Osteoblast (primary cell): Measurements from ENCODE around the gene CCSER2. TPM values are rescaled to one million over a fixed set of nuclear protein-coding genes. Genes with fewer than 3 reads are reported as not detected.
"Not testable (repeated sequence)": the region's sequence is repeated elsewhere in the genome, so short reads cannot be mapped to it uniquely, and the experiment has no call there.

Experiments used
- DNase-seq: peaks from one replicate; pipeline ENCODE4 v3.0.0; 2011; ENCODE audit warnings: low spot score, mixed read lengths; ENCODE audit not compliant: insufficient read length; ENCODE audit errors: missing footprints
- H2AFZ ChIP-seq: 2 replicates; pipeline ENCODE4 v1.6.0; 2011; ENCODE audit warnings: mild to moderate bottlenecking, low read length
- H3K27ac ChIP-seq: 2 replicates; pipeline ENCODE4 v1.5.1; 2011; ENCODE audit warnings: mild to moderate bottlenecking, low read depth, low read length, moderate library complexity
- H3K27me3 ChIP-seq: 2 replicates; pipeline ENCODE4 v1.6.0; 2012; ENCODE audit warnings: mild to moderate bottlenecking, control low read depth, inconsistent platforms, low read length, moderate library complexity; ENCODE audit not compliant: insufficient read depth
- H3K36me3 ChIP-seq: 2 replicates; pipeline ENCODE4 v1.5.1; 2011; ENCODE audit warnings: mild to moderate bottlenecking, low read length, control low read depth, moderate library complexity; ENCODE audit not compliant: insufficient read depth
- H3K4me1 ChIP-seq: 2 replicates; pipeline ENCODE4 v1.5.1; 2011; ENCODE audit warnings: mild to moderate bottlenecking, low read length, control low read depth, moderate library complexity; ENCODE audit not compliant: insufficient read depth
- H3K4me2 ChIP-seq: 2 replicates; pipeline ENCODE4 v1.6.0; 2011; ENCODE audit warnings: mild to moderate bottlenecking, low read length; ENCODE audit not compliant: insufficient read depth
- H3K4me3 ChIP-seq: fragments of 200-600 bp; sonication (generic); 3 replicates; pipeline ENCODE4 v1.5.1; 2012; ENCODE audit warnings: mild to moderate bottlenecking, low read length, inconsistent platforms; ENCODE audit not compliant: insufficient read depth
- H3K79me2 ChIP-seq: 2 replicates; pipeline ENCODE4 v1.6.0; 2012; ENCODE audit warnings: mild to moderate bottlenecking, low read length, control low read depth, inconsistent platforms; ENCODE audit not compliant: insufficient read depth
- H3K9me3 ChIP-seq: 2 replicates; pipeline ENCODE4 v1.5.1; 2011; ENCODE audit warnings: low read depth, low read length, control low read depth
- H4K20me1 ChIP-seq: 2 replicates; pipeline ENCODE4 v1.6.0; 2012; ENCODE audit warnings: mild to moderate bottlenecking, low read length, control low read depth; ENCODE audit not compliant: insufficient read depth
- total RNA-seq: library from RNA; depleted of rRNA; stranded (reverse); fragments of >200 nt; gene quantifications from 2 replicates; pipeline ENCODE4 v1.2.3, GENCODE V29; 2012
- TF ChIP-seq, protein P1 (sequence below): IDR thresholded peaks from 2 replicates; pipeline ENCODE4 v1.5.1; 2011; ENCODE audit warnings: mild to moderate bottlenecking, low read depth, low read length, moderate library complexity; ENCODE audit errors: extremely low read depth

CCSER2 gene, protein sequence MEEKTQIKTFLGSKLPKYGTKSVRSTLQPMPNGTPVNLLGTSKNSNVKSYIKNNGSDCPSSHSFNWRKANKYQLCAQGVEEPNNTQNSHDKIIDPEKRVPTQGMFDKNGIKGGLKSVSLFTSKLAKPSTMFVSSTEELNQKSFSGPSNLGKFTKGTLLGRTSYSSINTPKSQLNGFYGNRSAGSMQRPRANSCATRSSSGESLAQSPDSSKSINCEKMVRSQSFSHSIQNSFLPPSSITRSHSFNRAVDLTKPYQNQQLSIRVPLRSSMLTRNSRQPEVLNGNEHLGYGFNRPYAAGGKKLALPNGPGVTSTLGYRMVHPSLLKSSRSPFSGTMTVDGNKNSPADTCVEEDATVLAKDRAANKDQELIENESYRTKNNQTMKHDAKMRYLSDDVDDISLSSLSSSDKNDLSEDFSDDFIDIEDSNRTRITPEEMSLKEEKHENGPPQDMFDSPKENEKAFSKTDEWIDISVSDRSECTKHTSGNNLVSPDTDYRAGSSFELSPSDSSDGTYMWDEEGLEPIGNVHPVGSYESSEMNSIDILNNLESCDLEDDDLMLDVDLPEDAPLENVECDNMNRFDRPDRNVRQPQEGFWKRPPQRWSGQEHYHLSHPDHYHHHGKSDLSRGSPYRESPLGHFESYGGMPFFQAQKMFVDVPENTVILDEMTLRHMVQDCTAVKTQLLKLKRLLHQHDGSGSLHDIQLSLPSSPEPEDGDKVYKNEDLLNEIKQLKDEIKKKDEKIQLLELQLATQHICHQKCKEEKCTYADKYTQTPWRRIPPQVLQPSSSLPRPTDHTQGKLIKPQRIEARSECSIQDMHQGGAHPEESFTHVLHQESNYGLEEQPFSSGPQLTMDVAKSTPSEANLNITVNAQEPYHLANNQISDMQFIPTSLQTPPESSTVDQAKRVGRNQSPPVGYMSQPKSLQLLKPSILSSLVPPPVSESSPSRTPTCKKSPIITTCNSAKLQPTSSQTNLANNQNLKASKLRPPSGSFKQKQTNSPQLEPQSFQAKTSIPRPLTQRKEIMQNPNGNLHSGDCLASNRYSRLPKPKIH
- 56.0 and 58.3 TPM in 2 replicates for total RNA-seq

DNA sequence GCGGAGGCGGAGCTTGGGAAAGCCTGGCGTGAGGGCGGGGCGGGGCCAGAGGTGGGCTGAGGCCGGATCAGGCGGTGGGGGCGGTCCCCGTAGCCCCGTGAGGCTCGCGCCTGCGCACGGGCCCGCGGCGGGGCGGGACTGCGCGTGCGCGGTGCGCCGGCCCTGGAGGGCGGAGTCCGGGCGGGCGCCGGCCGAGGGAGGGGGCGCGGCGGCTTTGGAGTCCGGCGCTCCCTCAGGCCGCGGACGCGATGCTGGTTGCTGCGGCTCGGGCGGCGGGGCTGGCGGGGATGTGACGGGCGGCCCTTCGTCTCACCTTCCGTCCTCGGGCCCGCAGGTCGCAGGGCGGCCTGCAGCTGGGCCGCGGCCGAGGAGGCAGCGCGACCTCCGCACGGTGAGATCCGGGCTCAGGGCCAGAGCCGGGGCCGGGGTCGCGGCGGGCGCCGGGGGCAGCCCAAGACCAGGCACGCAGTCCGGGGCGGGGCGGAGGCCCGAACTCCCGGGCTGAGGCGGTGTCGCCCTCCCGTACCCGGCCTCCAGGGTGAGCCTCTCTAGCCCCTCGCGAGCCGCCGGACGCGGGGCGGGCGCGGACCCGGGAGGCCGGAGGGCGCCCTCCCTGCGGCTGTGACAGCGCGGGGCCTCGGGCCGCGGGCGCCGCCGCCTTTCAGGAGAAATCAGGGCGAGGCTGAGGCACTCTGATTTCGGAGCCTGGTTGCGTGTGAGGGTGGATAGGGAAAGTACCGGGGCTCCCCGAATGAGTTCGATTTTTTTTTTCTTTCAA, at the start of gene CCSER2:
Gene CCSER2, plus strand, starts transcription at position 172 of the 778 bp plus-strand sequence. CDS start 42,464 bp downstream, outside the sequence.
- Histone ChIP-seq H3K27ac (peak within 1 kb of the TSS; percentile 92), H3K9me3 (no peaks in the 10 kb centered on the region), H4K20me1 (peaks cover 26% of the 10 kb centered on the region), H3K4me3 (peak within 1 kb of the TSS; percentile 87), H3K36me3 (no peaks in the 10 kb centered on the region), H3K79me2 (peaks cover 47% of the 10 kb centered on the region), H3K4me2 (peak within 1 kb of the TSS; percentile 88), H2AFZ (peak within 1 kb of the TSS; percentile 88), H3K27me3 (no peaks in the 10 kb centered on the region), H3K4me1 (peaks cover 4% of the 10 kb centered on the region)
- peak; percentile 99 for DNase-seq
- TF ChIP-seq, protein P1, sequence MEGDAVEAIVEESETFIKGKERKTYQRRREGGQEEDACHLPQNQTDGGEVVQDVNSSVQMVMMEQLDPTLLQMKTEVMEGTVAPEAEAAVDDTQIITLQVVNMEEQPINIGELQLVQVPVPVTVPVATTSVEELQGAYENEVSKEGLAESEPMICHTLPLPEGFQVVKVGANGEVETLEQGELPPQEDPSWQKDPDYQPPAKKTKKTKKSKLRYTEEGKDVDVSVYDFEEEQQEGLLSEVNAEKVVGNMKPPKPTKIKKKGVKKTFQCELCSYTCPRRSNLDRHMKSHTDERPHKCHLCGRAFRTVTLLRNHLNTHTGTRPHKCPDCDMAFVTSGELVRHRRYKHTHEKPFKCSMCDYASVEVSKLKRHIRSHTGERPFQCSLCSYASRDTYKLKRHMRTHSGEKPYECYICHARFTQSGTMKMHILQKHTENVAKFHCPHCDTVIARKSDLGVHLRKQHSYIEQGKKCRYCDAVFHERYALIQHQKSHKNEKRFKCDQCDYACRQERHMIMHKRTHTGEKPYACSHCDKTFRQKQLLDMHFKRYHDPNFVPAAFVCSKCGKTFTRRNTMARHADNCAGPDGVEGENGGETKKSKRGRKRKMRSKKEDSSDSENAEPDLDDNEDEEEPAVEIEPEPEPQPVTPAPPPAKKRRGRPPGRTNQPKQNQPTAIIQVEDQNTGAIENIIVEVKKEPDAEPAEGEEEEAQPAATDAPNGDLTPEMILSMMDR: no peak

DNA sequence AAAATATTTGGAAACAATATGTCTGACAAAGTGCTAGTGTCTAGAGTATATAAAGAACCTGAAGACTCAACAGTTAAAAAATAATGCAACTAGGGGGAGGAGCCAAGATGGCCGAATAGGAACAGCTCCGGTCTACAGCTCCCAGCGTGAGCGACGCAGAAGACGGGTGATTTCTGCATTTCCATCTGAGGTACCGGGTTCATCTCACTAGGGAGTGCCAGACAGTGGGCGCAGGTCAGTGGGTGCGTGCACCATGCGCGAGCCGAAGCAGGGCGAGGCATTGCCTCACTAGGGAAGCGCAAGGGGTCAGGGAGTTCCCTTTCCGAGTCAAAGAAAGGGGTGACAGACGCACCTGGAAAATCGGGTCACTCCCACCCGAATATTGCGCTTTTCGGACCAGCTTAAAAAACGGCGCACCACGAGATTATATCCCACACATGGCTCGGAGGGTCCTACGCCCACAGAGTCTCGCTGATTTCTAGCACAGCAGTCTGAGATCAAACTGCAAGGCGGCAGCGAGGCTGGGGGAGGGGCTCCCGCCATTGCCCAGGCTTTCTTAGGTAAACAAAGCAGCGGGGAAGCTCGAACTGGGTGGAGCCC, 48.4 kb upstream of the CCSER2 start:
- H3K4me3 ChIP-seq, H3K4me2 ChIP-seq, H3K9me3 ChIP-seq, H2AFZ ChIP-seq, H3K79me2 ChIP-seq, DNase-seq, H3K36me3 ChIP-seq, H3K27ac ChIP-seq, H3K4me1 ChIP-seq, H4K20me1 ChIP-seq, H3K27me3 ChIP-seq: not testable (repeated sequence)

DNA sequence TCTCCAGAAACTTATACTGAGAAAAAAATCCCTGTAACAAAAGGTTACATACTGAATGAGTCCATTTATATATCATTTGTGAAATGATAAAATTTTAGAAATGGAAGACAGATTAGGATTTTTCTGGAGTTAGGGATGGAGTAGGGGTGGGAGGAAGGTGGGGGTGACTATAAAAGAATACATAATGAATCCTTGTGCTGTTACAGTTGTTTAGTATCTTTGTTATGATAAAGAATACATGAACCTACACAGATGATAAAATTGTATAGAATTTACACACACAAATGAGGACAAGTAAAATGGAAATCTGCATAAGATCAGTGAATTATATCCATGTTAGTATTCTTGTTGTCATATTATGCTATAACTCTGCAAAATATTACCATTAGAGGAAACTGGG, 41.7 kb upstream of the CCSER2 start:
- DNase-seq: no peak
- Histone ChIP-seq H3K9me3 (no peaks in the 10 kb centered on the region), H3K4me3 (no peak overlapping the region), H2AFZ (no peak overlapping the region), H3K4me1 (no peaks in the 10 kb centered on the region), H3K27me3 (peaks cover 8% of the 10 kb centered on the region), H3K27ac (no peak overlapping the region), H3K79me2 (no peaks in the 10 kb centered on the region), H3K36me3 (no peaks in the 10 kb centered on the region), H4K20me1 (no peaks in the 10 kb centered on the region), H3K4me2 (no peak overlapping the region)
- TF ChIP-seq, protein P1: no peak

DNA sequence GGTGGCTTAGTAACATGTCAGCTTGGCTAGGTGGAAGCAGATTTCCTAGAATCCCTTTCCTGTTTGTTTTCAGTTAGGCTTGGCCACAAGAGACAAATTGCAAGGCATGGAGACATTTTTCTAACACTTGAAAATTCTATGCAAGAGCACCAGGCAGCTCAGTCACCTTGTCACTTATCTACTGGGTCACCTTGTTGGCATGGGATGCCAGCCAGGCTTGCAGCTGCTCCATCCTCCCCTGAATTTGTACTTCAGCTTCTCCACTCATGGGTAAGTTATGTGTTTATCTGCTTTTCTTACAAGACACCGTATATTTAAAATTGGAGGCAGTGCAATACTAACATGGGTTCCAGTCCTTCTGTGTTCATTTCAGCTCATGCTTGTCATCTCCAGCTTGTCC, 40.2 kb upstream of the CCSER2 start:
- no peak overlapping the region for H3K4me3 ChIP-seq

More for the DNA sequence above, 40.2 kb upstream of the CCSER2 start:
- H3K9me3 ChIP-seq: no peaks in the 10 kb centered on the region
- no peak overlapping the region for H2AFZ ChIP-seq
- TF ChIP-seq, protein P1: no peak
- H3K27ac ChIP-seq: no peak overlapping the region
- H3K27me3 ChIP-seq: peaks cover 8% of the 10 kb centered on the region
- no peaks in the 10 kb centered on the region for H3K4me1 ChIP-seq
- no peak overlapping the region for H3K4me2 ChIP-seq
- no peaks in the 10 kb centered on the region for H3K36me3 ChIP-seq
- DNase-seq: no peak
- no peaks in the 10 kb centered on the region for H3K79me2 ChIP-seq
- no peaks in the 10 kb centered on the region for H4K20me1 ChIP-seq
